H9 (cell line): ENCODE data around the gene ZFYVE28. TPM values are rescaled to one million over a fixed set of nuclear protein-coding genes. Genes with fewer than 3 reads are reported as not detected.
"Not testable (repeated sequence)": the region's sequence is repeated elsewhere in the genome, so short reads cannot be mapped to it uniquely, and the experiment has no call there.

ENCODE experiments used
- DNase-seq: peaks from one replicate; pipeline ENCODE4 v3.0.0-alpha.2; 2017
- H2AFZ ChIP-seq: one replicate; pipeline ENCODE4 v1.6.1; 2013; ENCODE audit warnings: mild to moderate bottlenecking, low read length, control low read depth, moderate library complexity
- H2AK5ac ChIP-seq: 2 replicates; pipeline ENCODE4 v1.6.1; 2013; ENCODE audit warnings: low read length, control low read depth, mixed read lengths; ENCODE audit not compliant: insufficient read length
- H2BK120ac ChIP-seq: one replicate; pipeline ENCODE4 v1.6.1; 2013; ENCODE audit warnings: low read depth, mild to moderate bottlenecking, low read length, control low read depth, inconsistent platforms; ENCODE audit not compliant: poor library complexity, severe bottlenecking
- H2BK12ac ChIP-seq: 2 replicates; pipeline ENCODE4 v1.6.1; 2013; ENCODE audit warnings: low read length, control low read depth, mixed read lengths, low read depth; ENCODE audit not compliant: insufficient read length
- H2BK15ac ChIP-seq: 2 replicates; pipeline ENCODE4 v1.6.1; 2013; ENCODE audit warnings: low read depth, low read length, control low read depth
- H2BK20ac ChIP-seq: one replicate; pipeline ENCODE4 v1.6.1; 2013; ENCODE audit warnings: low read depth, mild to moderate bottlenecking, low read length, control low read depth, inconsistent platforms; ENCODE audit not compliant: poor library complexity, severe bottlenecking
- H2BK5ac ChIP-seq: 2 replicates; pipeline ENCODE4 v1.6.1; 2013; ENCODE audit warnings: low read length, control low read depth, mixed read lengths; ENCODE audit not compliant: insufficient read length
- H3K14ac ChIP-seq: 2 replicates; pipeline ENCODE4 v1.6.1; 2013; ENCODE audit warnings: low read length, control low read depth; ENCODE audit not compliant: insufficient read depth
- H3K18ac ChIP-seq: 2 replicates; pipeline ENCODE4 v1.6.1; 2013; ENCODE audit warnings: low read depth, mild to moderate bottlenecking, mixed read lengths, low read length, control low read depth; ENCODE audit not compliant: insufficient read length
- H3K23ac ChIP-seq: 2 replicates; pipeline ENCODE4 v1.6.1; 2013; ENCODE audit warnings: low read length, control low read depth, mixed read lengths, low read depth; ENCODE audit not compliant: insufficient read length
- H3K23me2 ChIP-seq: 2 replicates; pipeline ENCODE4 v1.6.1; 2013; ENCODE audit warnings: low read depth, mild to moderate bottlenecking, mixed read lengths, low read length, control low read depth; ENCODE audit not compliant: insufficient read length, poor library complexity, severe bottlenecking
- H3K27ac ChIP-seq: 2 replicates; pipeline ENCODE4 v1.5.1; 2013; ENCODE audit warnings: low read length, control low read depth, mixed read lengths, low read depth; ENCODE audit not compliant: insufficient read length
- H3K27me3 ChIP-seq: 2 replicates; pipeline ENCODE4 v1.6.1; 2013; ENCODE audit warnings: low read length, control low read depth, inconsistent platforms; ENCODE audit not compliant: insufficient read depth
- H3K4ac ChIP-seq: 2 replicates; pipeline ENCODE4 v1.6.1; 2013; ENCODE audit warnings: low read depth, mild to moderate bottlenecking, control low read depth, inconsistent platforms, low read length, moderate library complexity
- H3K4me1 ChIP-seq: 2 replicates; pipeline ENCODE4 v1.6.1; 2013; ENCODE audit warnings: low read length, control low read depth, inconsistent platforms; ENCODE audit not compliant: insufficient read depth
- H3K4me2 ChIP-seq: 2 replicates; pipeline ENCODE4 v1.6.1; 2013; ENCODE audit warnings: low read length, control low read depth, mixed read lengths; ENCODE audit not compliant: insufficient read length, insufficient read depth
- H3K56ac ChIP-seq: 2 replicates; pipeline ENCODE4 v1.6.1; 2013; ENCODE audit warnings: low read depth, mild to moderate bottlenecking, mixed read lengths, low read length, control low read depth; ENCODE audit not compliant: insufficient read length
- H3K79me1 ChIP-seq: 2 replicates; pipeline ENCODE4 v1.6.1; 2013; ENCODE audit warnings: low read depth, mild to moderate bottlenecking, moderate library complexity, low read length, control low read depth, inconsistent platforms; ENCODE audit not compliant: insufficient read depth, poor library complexity, severe bottlenecking
- H3K79me2 ChIP-seq: 2 replicates; pipeline ENCODE4 v1.6.1; 2013; ENCODE audit warnings: low read length, control low read depth, inconsistent platforms; ENCODE audit not compliant: insufficient read depth
- H3K9ac ChIP-seq: 2 replicates; pipeline ENCODE4 v1.6.1; 2013; ENCODE audit warnings: low read length, control low read depth, mixed read lengths; ENCODE audit not compliant: insufficient read length; ENCODE audit errors: extremely low read depth
- H3K9me3 ChIP-seq: one replicate; pipeline ENCODE4 v1.6.1; 2013; ENCODE audit warnings: low read depth, low read length, inconsistent platforms; ENCODE audit not compliant: control insufficient read depth
- H3T11ph ChIP-seq: one replicate; pipeline ENCODE4 v1.6.1; 2013; ENCODE audit warnings: mild to moderate bottlenecking, low read length, control low read depth, inconsistent platforms
- H4K20me1 ChIP-seq: one replicate; pipeline ENCODE4 v1.6.1; 2013; ENCODE audit not compliant: control insufficient read depth, insufficient read length, insufficient read depth
- H4K5ac ChIP-seq: 2 replicates; pipeline ENCODE4 v1.6.1; 2013; ENCODE audit warnings: low read depth, mild to moderate bottlenecking, mixed read lengths, low read length, control low read depth; ENCODE audit not compliant: insufficient read length
- H4K8ac ChIP-seq: replicated peaks from 2 replicates; pipeline ENCODE4 v1.6.1; 2013; ENCODE audit warnings: low read length, control low read depth, mixed read lengths, low read depth; ENCODE audit not compliant: insufficient read length
- H4K91ac ChIP-seq: 2 replicates; pipeline ENCODE4 v1.6.1; 2013; ENCODE audit warnings: low read depth, mild to moderate bottlenecking, moderate library complexity, mixed read lengths, low read length, control low read depth; ENCODE audit not compliant: insufficient read length
- H3K27ac Mint-ChIP-seq, 3 experiments: 2 replicates in 2 of 3; 3 replicates in 1 of 3; pipeline ENCODE4 v1.8.0; 2020 to 2021; ENCODE audit warnings: mixed read lengths in 3 of 3, mild to moderate bottlenecking in 1 of 3, moderate library complexity in 1 of 3
- H3K27me3 Mint-ChIP-seq: 2 replicates; pipeline ENCODE4 v1.8.0; 2021; ENCODE audit warnings: low read depth, mild to moderate bottlenecking, moderate library complexity, mixed read lengths
- H3K36me3 Mint-ChIP-seq, 3 experiments: 2 replicates in 2 of 3; 3 replicates in 1 of 3; pipeline ENCODE4 v1.8.0; 2020 to 2021; ENCODE audit warnings: low read depth in 3 of 3, mixed read lengths in 3 of 3; ENCODE audit not compliant: insufficient read depth in 1 of 3
- H3K4me1 Mint-ChIP-seq, 2 experiments: 2 replicates each; pipeline ENCODE4 v1.8.0; 2020; ENCODE audit warnings: mixed read lengths in 2 of 2
- H3K4me3 Mint-ChIP-seq, 2 experiments: 2 replicates in 1 of 2; 3 replicates in 1 of 2; pipeline ENCODE4 v1.8.0; 2020 to 2021; ENCODE audit warnings: mild to moderate bottlenecking in 2 of 2, mixed read lengths in 2 of 2, moderate library complexity in 1 of 2
- H3K9me3 Mint-ChIP-seq, 2 experiments: 2 replicates in 1 of 2; 3 replicates in 1 of 2; pipeline ENCODE4 v1.8.0; 2020; ENCODE audit warnings: mild to moderate bottlenecking in 2 of 2, mixed read lengths in 2 of 2, moderate library complexity in 1 of 2
- WGBS: extraction: QIAGEN DNeasy Blood & Tissue Kit; methylation state at CpG from one replicate; pipeline ENCODE4 v1.1.7; 2013; ENCODE audit warnings: missing lambda C conversion rate, low lambda C conversion rate, mixed read lengths; ENCODE audit not compliant: insufficient read length; ENCODE audit errors: extremely low coverage; 5-methylcytosine and 5-hydroxymethylcytosine counted together
- total RNA-seq: library from RNA; stranded (reverse); gene quantifications from 2 replicates; pipeline ENCODE4 v1.2.1, GENCODE V29; 2021
- TF ChIP-seq, protein P1 (sequence below): fragments of 200-600 bp; sonication (generic); conservative IDR thresholded peaks from 3 replicates; pipeline ENCODE4 v1.8.0; 2021; ENCODE audit warnings: antibody characterized with exemption, mild to moderate bottlenecking

Gene ZFYVE28
- total RNA-seq, 1 experiment from 2014 or later, result 0.98 TPM

DNA sequence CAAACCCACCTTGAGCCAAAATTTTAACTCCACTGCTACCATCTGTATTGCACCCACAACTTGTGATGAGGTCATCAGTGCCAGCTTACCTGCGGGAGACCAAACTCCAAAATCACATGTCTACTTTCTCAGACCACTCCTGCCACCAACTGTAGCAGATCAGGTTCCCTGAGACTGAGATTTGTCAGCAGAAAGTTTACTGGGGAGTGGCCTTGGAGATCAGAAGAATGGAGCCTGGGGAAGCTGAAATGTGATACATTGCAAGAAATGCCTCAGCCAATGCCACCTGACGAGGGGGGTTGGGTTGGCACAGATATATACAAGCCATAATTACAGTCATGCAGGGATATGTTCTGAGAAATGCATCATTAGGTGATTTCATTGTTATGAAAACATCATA lies 195.6 kb downstream of the ZFYVE28 start:
- Histone ChIP-seq H3K14ac (no peak overlapping the region), H2AFZ (no peak overlapping the region), H2BK15ac (no peak overlapping the region), H2BK120ac (no peak overlapping the region), H3K4me1 (peaks cover 17% of the 10 kb centered on the region), H2BK12ac (no peak overlapping the region), H3K9me3 (no peaks in the 10 kb centered on the region), H3T11ph (no peak overlapping the region), H2BK5ac (no peak overlapping the region), H3K56ac (no peak overlapping the region), H3K23ac (no peak overlapping the region), H2BK20ac (no peak overlapping the region), H4K20me1 (no peaks in the 10 kb centered on the region), H3K79me2 (no peaks in the 10 kb centered on the region; the same call in 1 of the 2 replicates), H3K4me2 (peak overlapping the region; percentile 9), H3K4ac (no peak overlapping the region), H4K5ac (no peak overlapping the region), H3K27ac (no peak overlapping the region), H4K8ac (no peak overlapping the region), H3K23me2 (no peaks in the 10 kb centered on the region), H3K79me1 (no peaks in the 10 kb centered on the region), H3K18ac (no peak overlapping the region), H4K91ac (no peak overlapping the region), H3K27me3 (no peaks in the 10 kb centered on the region), H3K9ac (no peak overlapping the region), H2AK5ac (no peak overlapping the region)
- TF ChIP-seq, protein P1, sequence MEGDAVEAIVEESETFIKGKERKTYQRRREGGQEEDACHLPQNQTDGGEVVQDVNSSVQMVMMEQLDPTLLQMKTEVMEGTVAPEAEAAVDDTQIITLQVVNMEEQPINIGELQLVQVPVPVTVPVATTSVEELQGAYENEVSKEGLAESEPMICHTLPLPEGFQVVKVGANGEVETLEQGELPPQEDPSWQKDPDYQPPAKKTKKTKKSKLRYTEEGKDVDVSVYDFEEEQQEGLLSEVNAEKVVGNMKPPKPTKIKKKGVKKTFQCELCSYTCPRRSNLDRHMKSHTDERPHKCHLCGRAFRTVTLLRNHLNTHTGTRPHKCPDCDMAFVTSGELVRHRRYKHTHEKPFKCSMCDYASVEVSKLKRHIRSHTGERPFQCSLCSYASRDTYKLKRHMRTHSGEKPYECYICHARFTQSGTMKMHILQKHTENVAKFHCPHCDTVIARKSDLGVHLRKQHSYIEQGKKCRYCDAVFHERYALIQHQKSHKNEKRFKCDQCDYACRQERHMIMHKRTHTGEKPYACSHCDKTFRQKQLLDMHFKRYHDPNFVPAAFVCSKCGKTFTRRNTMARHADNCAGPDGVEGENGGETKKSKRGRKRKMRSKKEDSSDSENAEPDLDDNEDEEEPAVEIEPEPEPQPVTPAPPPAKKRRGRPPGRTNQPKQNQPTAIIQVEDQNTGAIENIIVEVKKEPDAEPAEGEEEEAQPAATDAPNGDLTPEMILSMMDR, result no peak
- no peaks in the 10 kb centered on the region for H3K36me3 Mint-ChIP-seq
- peaks cover 40% of the 10 kb centered on the region in 2 experiments for H3K4me1 Mint-ChIP-seq
- WGBS, result no CpG with 5 or more reads among the region's 2 CpGs
- no peak for DNase-seq
- H3K4me3 Mint-ChIP-seq, result peak overlapping the region in 1 of 2 experiments; percentile 69; a peak in 3 of 5 replicates
- H3K27me3 Mint-ChIP-seq, result no peaks in the 10 kb centered on the region
- H3K27ac Mint-ChIP-seq, result peak overlapping the region in 2 of 3 experiments; percentile 50 to 98; a peak in 5 of 7 replicates
- H3K9me3 Mint-ChIP-seq, result no peaks in the 10 kb centered on the region

DNA sequence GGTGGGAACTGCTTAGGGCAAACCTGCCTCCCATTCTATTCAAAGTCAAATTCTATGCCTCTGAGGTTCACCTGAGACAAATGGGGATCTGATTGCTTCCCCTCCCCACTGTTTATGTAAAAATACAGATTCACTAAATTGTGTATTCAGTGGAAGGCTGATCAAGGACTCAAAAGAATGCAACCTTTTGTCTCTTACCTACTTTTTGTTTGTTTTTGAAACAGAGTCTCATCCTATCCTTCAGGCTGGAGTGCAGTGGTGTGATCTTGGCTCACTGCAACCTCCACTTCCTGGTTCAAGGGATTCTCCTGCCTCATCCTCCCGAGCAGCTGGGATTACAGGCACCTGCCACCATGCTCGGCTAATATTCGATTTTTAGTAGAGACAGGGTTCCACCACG lies 197.1 kb downstream of the ZFYVE28 start:
- WGBS, result no CpG with 5 or more reads among the region's 4 CpGs

More for the DNA sequence above, 197.1 kb downstream of the ZFYVE28 start:
- peak overlapping the region; percentile 76 for H3K27ac ChIP-seq
- H4K5ac ChIP-seq, H3K56ac ChIP-seq, H2BK5ac ChIP-seq, H3K9me3 ChIP-seq, H2BK12ac ChIP-seq, H3K27me3 Mint-ChIP-seq, H4K8ac ChIP-seq, H2AK5ac ChIP-seq, H2BK120ac ChIP-seq, H3K9ac ChIP-seq, H3K36me3 Mint-ChIP-seq, H3K9me3 Mint-ChIP-seq, H3K23ac ChIP-seq, H3K79me1 ChIP-seq, H3K23me2 ChIP-seq, H3K14ac ChIP-seq, H2BK15ac ChIP-seq, H3K79me2 ChIP-seq, H2AFZ ChIP-seq, H4K91ac ChIP-seq, H3K27me3 ChIP-seq, H4K20me1 ChIP-seq, H2BK20ac ChIP-seq, H3T11ph ChIP-seq, H3K4ac ChIP-seq: not testable (repeated sequence)
- peaks cover 40% of the 10 kb centered on the region in 2 experiments for H3K4me1 Mint-ChIP-seq
- peak overlapping the region; percentile 34 to 59 for H3K4me3 Mint-ChIP-seq
- H3K4me1 ChIP-seq, result peaks cover 17% of the 10 kb centered on the region
- H3K27ac Mint-ChIP-seq, result peak overlapping the region in 1 of 3 experiments; percentile 98; a peak in 3 of 7 replicates
- peak; percentile 71 for DNase-seq
- H3K4me2 ChIP-seq, result peak overlapping the region; percentile 37
- peak overlapping the region; percentile 49 for H3K18ac ChIP-seq
